Testis (tissue), 2 donors: Measurements from ENCODE around the gene TBC1D2.

Source experiments
- CTCF ChIP-seq, 3 experiments: fragments of 450-650 bp in 2 of 3; fragments of 200-600 bp in 1 of 3; sonication (generic) in 1 of 3; IDR thresholded peaks; one replicate each; pipeline ENCODE4 v1.5.1; 2016 to 2019; ENCODE audit warnings: antibody characterized with exemption in 3 of 3, mild to moderate bottlenecking in 2 of 3, moderate library complexity in 1 of 3
- POLR2A ChIP-seq: fragments of 450-650 bp; IDR thresholded peaks from one replicate; pipeline ENCODE4 v1.6.1; 2017; ENCODE audit warnings: antibody characterized with exemption, mild to moderate bottlenecking, moderate library complexity

DNA sequence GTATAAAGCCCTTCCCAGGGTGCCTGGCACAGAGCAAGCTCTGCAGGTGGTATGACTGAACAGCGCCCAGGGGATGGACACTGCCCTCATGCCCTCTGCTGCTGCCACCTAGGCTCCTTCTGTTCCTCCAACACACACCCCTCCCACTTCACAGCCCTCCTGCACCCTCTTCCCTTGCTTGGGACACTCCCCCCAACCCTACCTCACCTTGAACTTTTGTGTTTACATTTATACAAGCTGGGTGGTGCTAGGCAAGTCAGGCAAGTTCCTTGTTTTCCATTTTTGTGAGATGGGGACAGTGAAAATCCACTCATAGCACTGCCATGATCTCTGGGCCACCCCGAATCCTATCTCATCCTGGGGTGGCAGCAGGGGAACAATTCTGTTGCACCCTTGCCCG, 44.2 kb downstream of the TBC1D2 start:
- TF ChIP-seq CTCF (IDR thresholded peaks at IDR 0.05), result no peak
- TF ChIP-seq POLR2A, result no peak
